ENCODE data around the gene BTBD17. TPM values are rescaled to one million over a fixed set of nuclear protein-coding genes. Genes with fewer than 3 reads are reported as not detected.

Gene BTBD17
- polyA plus RNA-seq, 3 donors, result not detected

- peaks cover 5% of the 10 kb centered on the region for H3K4me1 Mint-ChIP-seq
- DNase-seq, result no peak
These were observed 26.1 kb downstream of the BTBD17 start for GRCh38 chr17:74335529-74336062.

GRCh38 chr17:74334393-74335039, 27.2 kb downstream of the BTBD17 start:
- no peak overlapping the region for H3K4me3 Mint-ChIP-seq
- intact Hi-C loops (cut with micrococcal nuclease), result no loop called here
- no peaks in the 10 kb centered on the region for H3K9me3 ChIP-seq (replicated peaks in 1 of 2; ENCODE audit: control insufficient read depth in 1 of 2, insufficient read depth in 1 of 2, low read length in 2 of 2)
- H4K20me1 ChIP-seq (ENCODE audit: insufficient read depth, low read length), result no peaks in the 10 kb centered on the region
- H3K36me3 ChIP-seq (replicated peaks in 1 of 2; ENCODE audit: control insufficient read depth in 1 of 2, insufficient read depth in 2 of 2, low read length in 2 of 2), result no peaks in the 10 kb centered on the region
- no peaks in the 10 kb centered on the region for H3K36me3 Mint-ChIP-seq
- H3K4me2 ChIP-seq (replicated peaks; ENCODE audit: extremely low read depth, low read length, poor library complexity, severe bottlenecking), result no peak overlapping the region
- H3K79me2 ChIP-seq (ENCODE audit: insufficient read depth, low read length), result no peaks in the 10 kb centered on the region
- no peak for TF ChIP-seq CTCF (IDR thresholded peaks at IDR 0.05)
- DNase-seq, result no peak
- H3K9me3 Mint-ChIP-seq, result no peaks in the 10 kb centered on the region
- no peak overlapping the region for H3K27ac Mint-ChIP-seq
- 100% methylated on average over 1 of the region's 2 CpGs for WGBS (ENCODE audit: insufficient coverage)
- H2AFZ ChIP-seq (ENCODE audit: insufficient read depth, low read depth, low read length, poor library complexity, severe bottlenecking), result no peak overlapping the region
- H3K4me3 ChIP-seq (replicated peaks in 1 of 3; ENCODE audit: low read depth in 2 of 3, low read length in 3 of 3), result no peak overlapping the region
- H3K27ac ChIP-seq (ENCODE audit: low read depth in 1 of 2, low read length in 2 of 2), result no peak overlapping the region
- H3K4me1 ChIP-seq (ENCODE audit: control insufficient read depth in 1 of 2, insufficient read depth in 2 of 2, low read length in 2 of 2), result peaks cover 4 to 5% of the 10 kb centered on the region in 2 donors
- peaks cover 0 to 2% of the 10 kb centered on the region in 2 donors for H3K27me3 ChIP-seq (ENCODE audit: control insufficient read depth in 2 of 2, insufficient read depth in 2 of 2, low read length in 2 of 2)
- H3K9ac ChIP-seq (ENCODE audit: insufficient read depth, low read length, poor library complexity, severe bottlenecking), result no peak overlapping the region
- peaks cover 12 to 22% (median 14%) of the 10 kb centered on the region in 3 donors for H3K27me3 Mint-ChIP-seq (ENCODE audit: low read depth in 3 of 3)
- peaks cover 5% of the 10 kb centered on the region for H3K4me1 Mint-ChIP-seq

More at GRCh38 chr17:74335529-74336062, 26.1 kb downstream of the BTBD17 start:
- Histone ChIP-seq H3K79me2 (ENCODE audit: insufficient read depth, low read length) (no peaks in the 10 kb centered on the region), H3K4me3 (replicated peaks in 1 of 3; ENCODE audit: low read depth in 2 of 3, low read length in 3 of 3) (no peak overlapping the region), H3K4me2 (replicated peaks; ENCODE audit: extremely low read depth, low read length, poor library complexity, severe bottlenecking) (no peak overlapping the region), H3K36me3 (replicated peaks in 1 of 2; ENCODE audit: control insufficient read depth in 1 of 2, insufficient read depth in 2 of 2, low read length in 2 of 2) (no peaks in the 10 kb centered on the region), H2AFZ (ENCODE audit: insufficient read depth, low read depth, low read length, poor library complexity, severe bottlenecking) (no peak overlapping the region), H3K9ac (ENCODE audit: insufficient read depth, low read length, poor library complexity, severe bottlenecking) (no peak overlapping the region), H3K27me3 (ENCODE audit: control insufficient read depth in 2 of 2, insufficient read depth in 2 of 2, low read length in 2 of 2) (peaks cover 0 to 2% of the 10 kb centered on the region in 2 donors), H3K9me3 (replicated peaks in 1 of 2; ENCODE audit: control insufficient read depth in 1 of 2, insufficient read depth in 1 of 2, low read length in 2 of 2) (no peaks in the 10 kb centered on the region), H3K27ac (ENCODE audit: low read depth in 1 of 2, low read length in 2 of 2) (no peak overlapping the region), H4K20me1 (ENCODE audit: insufficient read depth, low read length) (no peaks in the 10 kb centered on the region), H3K4me1 (ENCODE audit: control insufficient read depth in 1 of 2, insufficient read depth in 2 of 2, low read length in 2 of 2) (peaks cover 4 to 5% of the 10 kb centered on the region in 2 donors)
- no peak overlapping the region for H3K4me3 Mint-ChIP-seq
- H3K9me3 Mint-ChIP-seq, result no peaks in the 10 kb centered on the region
- WGBS (ENCODE audit: insufficient coverage), result 92% methylated on average over 4 of the region's 5 CpGs
- peaks cover 10 to 24% (median 12%) of the 10 kb centered on the region in 3 donors for H3K27me3 Mint-ChIP-seq (ENCODE audit: low read depth in 3 of 3)
- intact Hi-C loops (cut with micrococcal nuclease), result no loop called here
- no peaks in the 10 kb centered on the region for H3K36me3 Mint-ChIP-seq
- no peak overlapping the region for H3K27ac Mint-ChIP-seq
- TF ChIP-seq CTCF (IDR thresholded peaks at IDR 0.05), result no peak

Data from CD14-positive monocyte (primary cell).